Esophagus squamous epithelium (tissue), 4 donors: ENCODE results near the gene SFMBT2.

Source experiments
- POLR2A ChIP-seq, 4 donors: fragments of 450-650 bp; IDR thresholded peaks; one replicate each; pipeline ENCODE4 v1.6.1; 2017; ENCODE audit warnings: antibody characterized with exemption in 4 of 4, mild to moderate bottlenecking in 4 of 4, moderate library complexity in 3 of 4
- TF ChIP-seq, protein P1 (sequence below), 6 experiments: fragments of 450-650 bp in 4 of 6; fragments of 200-600 bp in 2 of 6; sonication (generic) in 2 of 6; IDR thresholded peaks; one replicate each; pipeline ENCODE4 v1.5.1; 2016 to 2019; ENCODE audit warnings: antibody characterized with exemption in 6 of 6, mild to moderate bottlenecking in 4 of 6, moderate library complexity in 4 of 6

GRCh38 chr10:7439696-7440095 lies 28.9 kb upstream of the SFMBT2 start:
- TF ChIP-seq, protein P1, sequence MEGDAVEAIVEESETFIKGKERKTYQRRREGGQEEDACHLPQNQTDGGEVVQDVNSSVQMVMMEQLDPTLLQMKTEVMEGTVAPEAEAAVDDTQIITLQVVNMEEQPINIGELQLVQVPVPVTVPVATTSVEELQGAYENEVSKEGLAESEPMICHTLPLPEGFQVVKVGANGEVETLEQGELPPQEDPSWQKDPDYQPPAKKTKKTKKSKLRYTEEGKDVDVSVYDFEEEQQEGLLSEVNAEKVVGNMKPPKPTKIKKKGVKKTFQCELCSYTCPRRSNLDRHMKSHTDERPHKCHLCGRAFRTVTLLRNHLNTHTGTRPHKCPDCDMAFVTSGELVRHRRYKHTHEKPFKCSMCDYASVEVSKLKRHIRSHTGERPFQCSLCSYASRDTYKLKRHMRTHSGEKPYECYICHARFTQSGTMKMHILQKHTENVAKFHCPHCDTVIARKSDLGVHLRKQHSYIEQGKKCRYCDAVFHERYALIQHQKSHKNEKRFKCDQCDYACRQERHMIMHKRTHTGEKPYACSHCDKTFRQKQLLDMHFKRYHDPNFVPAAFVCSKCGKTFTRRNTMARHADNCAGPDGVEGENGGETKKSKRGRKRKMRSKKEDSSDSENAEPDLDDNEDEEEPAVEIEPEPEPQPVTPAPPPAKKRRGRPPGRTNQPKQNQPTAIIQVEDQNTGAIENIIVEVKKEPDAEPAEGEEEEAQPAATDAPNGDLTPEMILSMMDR (IDR thresholded peaks at IDR 0.05) = no peak
- TF ChIP-seq POLR2A (IDR thresholded peaks at IDR 0.05) = no peak
